HL-60 (cell line): Measurements from ENCODE around the gene EPB41L4B.

Experiments used
- DNase-seq, 2 experiments: peaks; one replicate each; pipeline ENCODE4 v3.0.0-alpha.2; 2010 to 2020; ENCODE audit warnings: low read depth in 1 of 2, low spot score in 1 of 2
- H3K27ac ChIP-seq: fragments of 250-450 bp; sonication (Bioruptor Pico); replicated peaks from 2 replicates; pipeline ENCODE4 v1.5.1; 2020; ENCODE audit warnings: mild to moderate bottlenecking, moderate library complexity
- H3K27me3 ChIP-seq: fragments of 250-450 bp; sonication (Bioruptor Pico); 2 replicates; pipeline ENCODE4 v1.5.1; 2021; ENCODE audit warnings: mild to moderate bottlenecking, moderate library complexity; ENCODE audit not compliant: insufficient read depth, poor library complexity, severe bottlenecking
- H3K4me3 ChIP-seq: replicated peaks from 2 replicates; pipeline ENCODE4 v1.5.1; 2011; ENCODE audit warnings: mild to moderate bottlenecking, control low read depth, low read length; ENCODE audit not compliant: insufficient read depth
- CTCF ChIP-seq: IDR thresholded peaks from one replicate; pipeline ENCODE4 v1.5.1; 2011; ENCODE audit warnings: low read length, control low read depth, inconsistent platforms; ENCODE audit not compliant: insufficient read depth
- GABPA ChIP-seq: IDR thresholded peaks from 2 replicates; pipeline ENCODE4 v1.6.1; 2012; ENCODE audit warnings: low read depth
- POLR2AphosphoS5 ChIP-seq: IDR thresholded peaks from 2 replicates; pipeline ENCODE4 v1.6.1; 2012; ENCODE audit warnings: low read depth
- REST ChIP-seq: IDR thresholded peaks from 2 replicates; pipeline ENCODE4 v1.6.1; 2012; ENCODE audit warnings: low read depth; ENCODE audit not compliant: insufficient replicate concordance
- SPI1 ChIP-seq: IDR thresholded peaks from 2 replicates; pipeline ENCODE4 v1.6.1; 2012; ENCODE audit warnings: low read depth, mild to moderate bottlenecking, borderline replicate concordance

Gene EPB41L4B

GRCh38 chr9:109193974-109194556, 126.8 kb downstream of the EPB41L4B start:
- no peak for DNase-seq
- no peaks in the 10 kb centered on the region for H3K27me3 ChIP-seq
- no peak overlapping the region for H3K27ac ChIP-seq
- no peak overlapping the region for H3K4me3 ChIP-seq
- no peak for TF ChIP-seq SPI1
- TF ChIP-seq POLR2AphosphoS5 = no peak
- no peak for TF ChIP-seq REST
- no peak for TF ChIP-seq GABPA
- no peak for TF ChIP-seq CTCF

- no peak overlapping the region for H3K4me3 ChIP-seq
- H3K27me3 ChIP-seq = no peaks in the 10 kb centered on the region
- DNase-seq = no peak
Observed at GRCh38 chr9:109192732-109193361, 128.0 kb downstream of the EPB41L4B start.

GRCh38 chr9:109191746-109192145, 129.1 kb downstream of the EPB41L4B start:
- H3K4me3 ChIP-seq = no peak overlapping the region
- DNase-seq = no peak
- no peak overlapping the region for H3K27ac ChIP-seq
- H3K27me3 ChIP-seq = no peaks in the 10 kb centered on the region
- TF ChIP-seq GABPA = no peak
- no peak for TF ChIP-seq POLR2AphosphoS5
- TF ChIP-seq CTCF = no peak
- no peak for TF ChIP-seq SPI1
- TF ChIP-seq REST = no peak

More at GRCh38 chr9:109192732-109193361, 128.0 kb downstream of the EPB41L4B start:
- H3K27ac ChIP-seq = no peak overlapping the region
- TF ChIP-seq SPI1 (no peak), GABPA (no peak), CTCF (no peak)

GRCh38 chr9:109190151-109190550, 130.7 kb downstream of the EPB41L4B start:
- TF ChIP-seq SPI1 = no peak
- TF ChIP-seq REST = no peak
- TF ChIP-seq GABPA = no peak
- Histone ChIP-seq H3K4me3 (no peak overlapping the region), H3K27ac (no peak overlapping the region), H3K27me3 (no peaks in the 10 kb centered on the region)
- no peak for DNase-seq
